HG02571 (cell line): ENCODE results near the gene SIGLEC1.

Experiments used
- ATAC-seq: cut with Tn5 transposase; IDR thresholded peaks from one replicate; pipeline ENCODE4 v1.9.1; 2021; ENCODE audit warnings: mild to moderate bottlenecking, moderate library complexity; ENCODE audit not compliant: unreplicated experiment

The SIGLEC1 gene

GRCh38 chr20:3681352-3681930, 31.0 kb downstream of the SIGLEC1 start:
- no peak for ATAC-seq

DNA sequence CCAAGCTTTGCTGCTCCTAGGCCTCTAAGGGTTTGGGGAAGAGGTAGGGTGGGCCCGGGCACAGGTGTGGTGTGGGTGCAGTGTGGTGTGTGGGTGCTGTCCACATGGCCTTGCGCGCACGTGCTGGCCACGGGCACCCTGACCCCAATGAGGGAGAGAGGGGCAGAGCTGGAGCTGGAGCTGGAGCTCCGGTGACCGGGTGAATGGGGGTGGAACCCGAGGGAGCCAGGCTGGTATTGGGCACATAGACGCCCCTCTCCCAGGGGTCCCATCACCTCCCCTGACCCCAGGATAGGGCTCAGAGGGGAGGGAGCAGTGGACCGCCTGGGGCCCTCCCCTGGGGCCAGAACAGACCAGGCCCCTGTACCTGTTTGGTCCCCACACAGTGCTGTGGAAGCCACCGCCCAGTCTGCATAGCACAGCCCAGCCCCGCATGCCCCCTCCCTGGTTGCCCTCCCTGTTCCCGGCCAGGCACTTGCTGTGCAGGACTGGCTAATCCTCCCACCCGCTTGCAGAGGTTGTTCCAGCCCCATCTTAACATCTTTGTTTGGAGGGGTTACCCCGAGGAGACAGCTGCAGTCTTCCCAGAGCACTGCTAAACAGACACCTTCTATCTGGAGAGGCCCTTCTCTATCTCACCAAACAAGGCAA, 31.6 kb downstream of the SIGLEC1 start:
- ATAC-seq: no peak

DNA sequence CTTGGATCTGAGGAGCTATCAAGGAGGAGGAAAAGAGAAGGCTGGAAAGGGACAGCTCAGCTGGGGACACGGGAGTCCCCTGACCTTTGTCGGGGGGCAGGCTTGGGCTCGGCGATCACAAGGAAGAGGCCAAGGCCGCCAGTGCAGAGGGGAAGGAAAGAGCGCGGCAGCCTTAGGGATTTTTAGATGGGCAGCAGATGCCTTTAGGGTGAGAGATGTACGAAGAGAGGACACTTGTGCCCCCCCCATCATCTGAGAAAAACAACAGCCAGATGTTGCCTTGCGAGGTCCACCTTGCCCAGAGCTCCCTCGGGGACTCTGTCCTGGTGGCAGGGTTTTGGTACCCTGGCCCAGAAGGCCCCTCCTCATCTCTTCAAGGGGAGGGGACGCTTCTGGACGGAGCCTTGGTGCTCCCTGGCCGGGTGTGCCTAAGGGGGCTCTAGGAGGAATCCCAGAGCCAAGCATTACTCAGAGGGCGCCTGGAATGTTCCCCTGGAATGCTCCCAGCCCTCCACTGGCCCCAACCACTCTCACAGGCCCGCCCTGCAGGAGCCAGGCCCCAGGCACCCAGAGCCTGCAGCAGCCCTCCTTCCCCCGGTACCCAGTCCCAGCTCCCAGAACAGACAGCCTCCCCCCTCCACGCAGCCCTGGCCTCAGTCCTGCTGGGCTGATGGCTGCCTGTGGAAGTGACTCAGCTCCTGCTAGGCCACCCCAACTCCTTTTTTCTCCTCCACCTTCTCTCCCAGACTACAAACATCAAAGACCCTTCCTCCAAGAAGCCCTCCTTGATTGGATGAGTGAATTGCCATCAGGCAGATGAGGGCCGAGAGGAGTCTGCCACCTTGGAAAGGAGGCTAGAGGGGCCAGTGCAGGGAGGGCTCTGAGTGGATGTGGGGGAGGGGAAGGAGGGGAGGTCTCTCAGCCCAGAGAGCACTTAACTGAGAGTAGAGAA, 32.4 kb downstream of the SIGLEC1 start:
- ATAC-seq: no peak

DNA sequence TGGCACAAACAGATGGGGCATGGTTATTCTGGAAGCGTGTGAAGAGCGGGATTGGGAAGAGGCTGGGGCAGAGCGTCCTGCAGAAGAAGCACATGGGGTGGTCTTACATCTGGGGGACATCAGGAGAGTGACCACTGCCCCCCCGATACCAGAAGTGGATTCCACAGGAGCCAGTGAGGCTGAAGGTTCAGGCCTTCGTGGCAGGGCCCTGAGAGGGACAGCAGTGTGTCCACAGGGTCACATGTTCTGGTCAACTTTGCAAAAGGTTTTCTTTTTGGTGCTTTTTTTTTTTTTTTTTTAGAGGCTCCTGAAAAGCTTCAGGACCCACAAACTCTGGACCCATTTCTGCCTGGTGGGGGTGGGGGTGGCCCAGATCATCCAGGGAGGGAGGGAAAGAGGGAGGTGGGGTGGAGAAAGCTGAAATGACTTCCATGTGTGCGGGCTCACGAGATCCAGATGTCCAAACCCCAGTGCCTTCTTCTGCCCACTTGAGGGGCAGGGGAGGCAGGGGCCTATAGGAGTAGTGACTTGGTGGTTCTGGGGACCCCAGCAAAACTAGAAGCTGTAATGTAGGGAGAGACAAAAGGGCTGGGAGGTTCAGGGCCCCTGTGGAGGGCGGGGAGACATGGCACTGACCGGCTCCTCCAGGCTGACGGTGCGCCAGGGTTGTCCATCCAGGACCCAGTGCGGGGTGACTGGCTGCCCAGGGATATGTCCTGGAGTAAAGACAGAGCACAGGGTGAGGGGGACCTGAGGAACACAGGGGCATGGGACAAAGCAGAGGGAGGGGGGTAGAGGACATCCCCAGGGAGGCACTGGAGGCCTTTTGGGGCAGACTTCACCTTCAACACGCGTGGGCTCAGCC, 33.3 kb downstream of the SIGLEC1 start:
- no peak for ATAC-seq

DNA sequence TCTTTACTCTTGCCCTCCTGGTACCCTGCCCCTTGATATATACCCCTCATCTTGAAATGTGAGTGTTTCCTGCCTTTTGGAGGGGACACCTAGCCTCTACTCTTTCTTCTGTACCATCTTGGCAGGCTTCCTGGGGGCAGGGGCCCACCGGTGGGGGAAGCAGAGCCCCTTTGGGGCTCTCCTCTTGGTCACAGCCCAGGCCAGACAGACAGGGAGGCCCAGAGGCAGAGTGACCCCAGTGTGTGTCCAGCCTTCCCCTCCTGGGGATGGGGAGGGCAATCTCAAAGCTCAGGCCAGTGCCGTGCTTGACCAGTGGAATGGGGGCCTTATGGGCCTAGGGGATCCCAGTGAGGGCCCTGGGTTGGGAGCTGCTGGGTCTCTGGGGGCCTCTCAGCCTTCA, 34.2 kb downstream of the SIGLEC1 start:
- ATAC-seq: no peak

- no peak for ATAC-seq
These were observed 34.7 kb downstream of the SIGLEC1 start for GRCh38 chr20:3677733-3678132.

- no peak for ATAC-seq
These were observed 37.2 kb downstream of the SIGLEC1 start for GRCh38 chr20:3674995-3675900.

- ATAC-seq: no peak
These were observed 38.0 kb downstream of the SIGLEC1 start for GRCh38 chr20:3674447-3674846.

GRCh38 chr20:3673221-3674070, 39.0 kb downstream of the SIGLEC1 start:
- no peak for ATAC-seq

GRCh38 chr20:3672547-3673171, 39.7 kb downstream of the SIGLEC1 start:
- no peak for ATAC-seq

- ATAC-seq: no peak
These were observed 40.3 kb downstream of the SIGLEC1 start for GRCh38 chr20:3671986-3672546.

DNA sequence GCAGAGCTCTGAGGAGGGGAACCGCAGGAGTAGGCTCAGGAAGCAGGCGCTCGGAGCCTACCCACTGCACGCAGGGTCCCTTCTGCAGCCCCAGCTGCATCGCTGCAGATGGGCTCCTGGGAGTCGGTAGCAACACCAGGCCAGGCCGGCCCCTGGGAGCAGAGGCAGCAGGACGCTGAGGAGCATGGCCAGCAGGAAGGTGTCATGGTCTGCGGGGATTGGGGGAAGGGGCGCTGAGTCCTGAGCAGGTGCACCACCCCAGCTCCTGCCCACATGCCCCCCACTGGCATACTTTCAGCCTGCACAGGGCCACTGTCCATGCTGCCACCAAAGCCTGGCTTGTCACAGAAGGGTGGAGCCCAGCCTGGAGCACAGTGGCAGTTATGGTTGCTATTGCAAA, 41.5 kb downstream of the SIGLEC1 start:
- ATAC-seq: no peak

DNA sequence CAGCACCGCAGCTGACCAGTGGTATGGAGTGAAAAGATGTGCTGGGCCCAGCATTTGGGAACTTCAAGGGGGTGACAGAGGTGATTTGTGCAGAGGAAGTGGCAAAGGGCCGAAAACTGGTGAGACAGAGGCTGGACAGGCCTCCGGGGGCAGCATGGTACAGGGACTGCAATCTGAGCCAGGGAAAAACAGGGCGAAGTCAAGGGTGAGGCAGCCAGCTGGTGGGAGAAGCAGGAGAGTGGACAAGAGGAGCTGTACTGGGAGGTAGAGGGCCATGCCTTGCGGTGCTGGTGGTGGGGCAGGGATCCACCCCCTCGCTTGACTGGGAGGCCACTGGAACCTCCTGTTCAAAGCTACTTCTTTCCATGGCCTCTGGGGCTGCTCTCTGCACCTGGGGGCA, 41.9 kb downstream of the SIGLEC1 start:
- no peak for ATAC-seq

GRCh38 chr20:3669710-3670367, 42.6 kb downstream of the SIGLEC1 start:
- ATAC-seq: no peak

DNA sequence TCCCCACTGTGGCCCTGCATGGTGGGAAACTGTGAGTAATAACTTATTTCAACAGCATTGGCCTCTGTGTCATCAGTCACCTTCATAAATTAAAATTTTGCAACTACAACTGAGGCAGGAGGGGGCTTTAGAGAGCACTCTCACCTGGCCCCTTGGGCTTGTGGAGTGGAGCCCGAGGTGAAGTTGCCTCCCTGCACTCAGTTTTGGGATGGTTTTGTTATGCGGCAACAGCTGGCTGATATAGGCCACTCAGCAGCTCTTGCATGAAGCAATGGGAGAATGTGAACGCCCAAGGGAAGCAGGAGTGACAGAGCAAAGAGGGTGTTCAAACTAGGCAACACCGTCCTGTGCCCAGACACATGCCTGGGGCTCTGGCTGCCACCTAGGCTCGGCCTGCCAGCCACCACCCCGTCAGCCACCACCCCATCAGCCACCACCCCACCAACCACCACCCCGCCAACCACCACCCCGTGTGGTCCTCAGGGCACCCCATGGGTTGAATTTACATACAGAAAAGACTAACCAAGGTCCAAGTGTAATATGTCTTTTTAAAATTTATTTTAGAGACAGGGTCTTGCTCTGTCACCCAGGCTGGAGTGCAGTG, 44.9 kb downstream of the SIGLEC1 start:
- ATAC-seq: no peak

GRCh38 chr20:3663858-3664257, 48.5 kb downstream of the SIGLEC1 start:
- no peak for ATAC-seq

GRCh38 chr20:3663031-3663701, 49.2 kb downstream of the SIGLEC1 start, which contains the start of gene GFRA4:
Gene GFRA4 (minus strand): TSS chr20:3663399. CDS start chr20:3663399, 0 bp downstream.
- ATAC-seq: no peak
